Naive thymus-derived CD4-positive, alpha-beta T cell (primary cell): ENCODE measurements around the gene PTS. TPM values are rescaled to one million over a fixed set of nuclear protein-coding genes. Genes with fewer than 3 reads are reported as not detected.

Experiments
- ATAC-seq: fragments of 150-1000 bp; cut with Tn5 transposase; 2 replicates; pipeline ENCODE4 v1.10.0; 2021; ENCODE audit warnings: mild to moderate bottlenecking, moderate library complexity
- CTCF ChIA-PET: fragments of 350-600 bp; sonication (Branson Sonifier 250); formaldehyde crosslinking; loops from one replicate; lab custom pipeline; 2021; ENCODE audit warnings: antibody characterized with exemption; lab: Charles Lee
- POLR2A ChIA-PET: fragments of 350-600 bp; sonication (Branson Sonifier 250); formaldehyde crosslinking; loops from one replicate; lab custom pipeline; 2021; ENCODE audit warnings: antibody characterized with exemption, inconsistent platforms; lab: Charles Lee
- DNase-seq, 9 donors: peaks; one replicate each; pipeline versions ENCODE4 v3.0.0 to v3.0.0-alpha.2; 2020 to 2022; ENCODE audit warnings: mixed read lengths in 1 of 9
- H3K27ac ChIP-seq: one replicate; pipeline ENCODE4 v1.7.0; 2013; ENCODE audit warnings: mild to moderate bottlenecking, low read depth, low read length, moderate library complexity
- H3K27me3 ChIP-seq, 2 donors: one replicate each; pipeline ENCODE4 v1.7.0; 2013; ENCODE audit warnings: low read length in 2 of 2, mild to moderate bottlenecking in 2 of 2, moderate library complexity in 2 of 2; ENCODE audit not compliant: control insufficient read depth in 2 of 2, insufficient read depth in 2 of 2
- H3K36me3 ChIP-seq, 3 experiments: 1 replicate in 2 of 3; 2 replicates in 1 of 3; pipeline ENCODE4 v1.7.0; 2013; ENCODE audit warnings: low read length in 3 of 3, mild to moderate bottlenecking in 3 of 3, moderate library complexity in 1 of 3; ENCODE audit not compliant: insufficient read depth in 3 of 3, control insufficient read depth in 2 of 3
- H3K4me1 ChIP-seq, 2 donors: one replicate each; pipeline ENCODE4 v1.7.0; 2013; ENCODE audit warnings: low read length in 2 of 2, mild to moderate bottlenecking in 2 of 2, moderate library complexity in 1 of 2; ENCODE audit not compliant: control insufficient read depth in 2 of 2, insufficient read depth in 2 of 2
- H3K4me3 ChIP-seq: 2 replicates; pipeline ENCODE4 v1.7.0; 2013; ENCODE audit warnings: mild to moderate bottlenecking, low read length
- H3K9me3 ChIP-seq, 3 experiments: 1 replicate in 2 of 3; 2 replicates in 1 of 3; pipeline ENCODE4 v1.7.0; 2013; ENCODE audit warnings: low read length in 3 of 3; ENCODE audit not compliant: control insufficient read depth in 2 of 3
- H3K27ac Mint-ChIP-seq, 9 donors: one replicate each; pipeline ENCODE4 v1.8.0; 2020 to 2022; ENCODE audit warnings: mixed read lengths in 9 of 9, mild to moderate bottlenecking in 8 of 9, moderate library complexity in 5 of 9, inconsistent platforms in 2 of 9
- H3K27me3 Mint-ChIP-seq, 5 donors: one replicate each; pipeline ENCODE4 v1.8.0; 2021 to 2022; ENCODE audit warnings: mixed read lengths in 5 of 5, mild to moderate bottlenecking in 1 of 5
- H3K36me3 Mint-ChIP-seq, 5 donors: one replicate each; pipeline ENCODE4 v1.8.0; 2020 to 2022; ENCODE audit warnings: mixed read lengths in 5 of 5, mild to moderate bottlenecking in 3 of 5, inconsistent platforms in 1 of 5
- H3K4me1 Mint-ChIP-seq, 7 donors: one replicate each; pipeline ENCODE4 v1.8.0; 2020 to 2022; ENCODE audit warnings: mixed read lengths in 7 of 7, mild to moderate bottlenecking in 3 of 7, inconsistent platforms in 1 of 7
- H3K4me3 Mint-ChIP-seq, 10 donors: one replicate each; pipeline ENCODE4 v1.8.0; 2020 to 2022; ENCODE audit warnings: mild to moderate bottlenecking in 10 of 10, mixed read lengths in 10 of 10, moderate library complexity in 6 of 10, inconsistent platforms in 2 of 10
- H3K9me3 Mint-ChIP-seq, 11 donors: one replicate each; pipeline ENCODE4 v1.8.0; 2020 to 2022; ENCODE audit warnings: mixed read lengths in 11 of 11, mild to moderate bottlenecking in 4 of 11, inconsistent platforms in 1 of 11, moderate library complexity in 1 of 11
- intact Hi-C, 2 donors: fragments of 100-400 bp; cut with micrococcal nuclease; formaldehyde crosslinking; loops; one replicate each; pipeline ENCODE4 v1.15.1; 2023
- polyA plus RNA-seq, 2 donors: library from polyadenylated mRNA; unstranded; fragments of 300-500 nt; fragmentation: Illumina TruSeq; gene quantifications; one replicate each; pipeline ENCODE4 v1.2.3, GENCODE V29; 2021
- total RNA-seq, 6 experiments: library from RNA in 5 of 6; stranded (reverse) in 5 of 6; gene quantifications; 1 replicate in 5 of 6; 2 replicates in 1 of 6; pipeline ENCODE4 v1.2.3 and lab custom pipeline; 2021 to 2026

PTS gene
- total and polyA plus RNA-seq, 7 experiments from 2014 or later, result 3.7 to 71.3 (median 23.1) TPM

DNA sequence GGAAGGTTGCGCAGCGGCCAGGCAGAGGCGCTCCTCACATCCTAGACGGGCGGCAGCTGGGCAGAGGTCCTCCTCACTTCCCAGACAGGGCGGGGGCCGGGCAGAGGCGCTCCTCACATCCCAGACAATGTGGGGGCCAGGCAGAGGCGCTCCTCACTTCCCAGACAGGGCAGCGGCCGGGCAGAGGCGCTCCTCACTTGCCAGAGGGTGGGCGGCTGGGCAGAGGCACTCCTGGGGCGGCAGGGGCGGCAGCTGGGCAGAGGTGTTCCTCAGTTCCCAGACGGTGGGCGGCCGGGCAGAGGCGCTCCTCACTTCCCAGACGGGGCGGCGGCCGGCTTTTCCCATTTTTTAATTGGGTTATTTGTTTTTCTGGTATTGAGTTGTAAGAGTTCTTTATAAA, 20.2 kb upstream of the PTS start:
- DNase-seq (no peak), ATAC-seq (no peak)
- H3K4me3 Mint-ChIP-seq, result no peak overlapping the region
- Histone ChIP-seq H3K27ac (no peak overlapping the region), H3K4me1 (no peaks in the 10 kb centered on the region), H3K4me3 (no peak overlapping the region), H3K27me3 (no peaks in the 10 kb centered on the region), H3K9me3 (no peaks in the 10 kb centered on the region), H3K36me3 (no peaks in the 10 kb centered on the region)
- intact Hi-C loops, result no loop called here
- peaks cover 0 to 33% (median 4%) of the 10 kb centered on the region in 5 donors for H3K27me3 Mint-ChIP-seq
- H3K36me3 Mint-ChIP-seq, result peaks cover 0 to 6% (median 0%) of the 10 kb centered on the region in 5 donors
- no peaks in the 10 kb centered on the region for H3K9me3 Mint-ChIP-seq
- H3K27ac Mint-ChIP-seq, result no peak overlapping the region
- ChIA-PET POLR2A (no interaction called here), CTCF (no interaction called here)
- H3K4me1 Mint-ChIP-seq, result peaks cover 0 to 2% (median 0%) of the 10 kb centered on the region in 7 donors

DNA sequence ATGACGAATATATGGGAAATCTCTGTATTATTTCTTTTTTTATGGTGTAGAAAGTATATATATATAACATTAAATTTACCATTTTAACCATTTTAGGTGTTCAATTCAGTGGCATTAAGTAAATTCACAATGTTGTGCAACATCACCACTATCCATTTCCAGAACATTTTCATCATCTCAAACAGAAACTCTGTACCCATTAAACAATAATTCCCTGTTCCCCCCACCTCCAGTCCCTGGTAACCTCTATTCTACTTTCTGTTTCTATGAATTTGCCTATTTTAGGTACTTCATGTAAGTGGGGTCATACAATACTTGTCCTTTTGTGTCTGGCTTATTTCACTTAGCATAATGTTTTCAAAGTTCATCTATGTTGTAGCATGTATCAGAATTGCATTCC, 15.3 kb upstream of the PTS start:
- no peaks in the 10 kb centered on the region for H3K36me3 ChIP-seq
- ChIA-PET CTCF (no interaction called here), POLR2A (no interaction called here)
- no peaks in the 10 kb centered on the region for H3K4me1 ChIP-seq
- Mint-ChIP-seq H3K27me3 (peaks cover 0 to 42% (median 4%) of the 10 kb centered on the region in 5 donors), H3K9me3 (no peaks in the 10 kb centered on the region), H3K4me1 (peaks cover 0 to 12% (median 11%) of the 10 kb centered on the region in 7 donors), H3K27ac (no peak overlapping the region), H3K4me3 (no peak overlapping the region), H3K36me3 (peaks cover 0 to 6% (median 0%) of the 10 kb centered on the region in 5 donors)
- H3K27ac ChIP-seq, result no peak overlapping the region
- H3K4me3 ChIP-seq, result no peak overlapping the region
- intact Hi-C loops, result no loop called here
- no peaks in the 10 kb centered on the region for H3K9me3 ChIP-seq
- no peak for DNase-seq
- no peaks in the 10 kb centered on the region for H3K27me3 ChIP-seq
- ATAC-seq, result no peak

DNA sequence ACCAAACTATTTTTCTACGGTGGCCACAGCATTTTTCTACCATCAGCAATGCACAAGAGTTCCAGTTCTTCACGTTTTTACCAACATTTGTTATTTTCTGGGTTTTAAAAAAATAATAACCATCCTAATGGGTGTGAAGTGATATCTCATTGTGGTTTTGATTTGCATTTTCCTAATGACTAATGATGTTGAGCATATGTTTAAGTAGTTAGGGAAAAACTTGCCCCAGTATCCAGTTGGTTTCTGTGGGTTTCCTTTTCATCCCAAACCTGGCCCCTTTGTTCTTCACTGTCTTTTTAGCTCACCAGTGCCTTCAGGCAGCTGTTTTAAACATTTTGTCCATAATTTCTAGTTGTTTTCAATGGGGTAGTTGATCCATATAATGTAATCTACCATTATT, 14.7 kb upstream of the PTS start:
- intact Hi-C loops, result no loop called here
- CTCF ChIA-PET, result no interaction called here

DNA sequence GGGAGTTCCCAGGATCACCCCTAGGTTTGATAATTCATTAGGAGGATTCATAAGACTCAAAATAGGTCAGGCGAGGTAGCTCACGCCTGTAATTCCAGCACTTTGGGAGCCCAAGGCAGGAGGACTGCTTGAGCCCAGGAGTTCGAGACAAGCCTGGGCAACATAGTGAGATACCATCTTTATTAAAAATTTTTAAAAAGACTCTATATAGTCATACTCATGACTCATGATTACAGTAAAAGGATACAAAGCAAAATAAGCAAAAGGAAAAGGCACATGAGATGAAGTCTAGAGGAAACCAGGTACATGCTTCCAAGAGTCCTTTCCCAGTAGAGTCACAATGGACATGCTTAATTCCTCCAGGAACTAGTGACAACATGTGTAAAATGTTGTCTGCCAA, 13.9 kb upstream of the PTS start:
- intact Hi-C loops, result no loop called here
- H3K4me3 ChIP-seq, result no peak overlapping the region
- H3K27me3 ChIP-seq, result no peaks in the 10 kb centered on the region
- CTCF ChIA-PET, result no interaction called here
- H3K4me1 Mint-ChIP-seq, result peaks cover 0 to 12% (median 11%) of the 10 kb centered on the region in 7 donors
- no peak for ATAC-seq
- H3K36me3 ChIP-seq, result no peaks in the 10 kb centered on the region
- POLR2A ChIA-PET, result no interaction called here
- H3K9me3 Mint-ChIP-seq, result no peaks in the 10 kb centered on the region
- no peaks in the 10 kb centered on the region for H3K9me3 ChIP-seq
- no peak overlapping the region for H3K27ac Mint-ChIP-seq
- no peaks in the 10 kb centered on the region for H3K36me3 Mint-ChIP-seq
- no peak overlapping the region for H3K27ac ChIP-seq
- no peak for DNase-seq
- peaks cover 0 to 35% (median 4%) of the 10 kb centered on the region in 5 donors for H3K27me3 Mint-ChIP-seq
- no peaks in the 10 kb centered on the region for H3K4me1 ChIP-seq
- no peak overlapping the region for H3K4me3 Mint-ChIP-seq

More for the DNA sequence above, 14.7 kb upstream of the PTS start:
- POLR2A ChIA-PET, result no interaction called here
- no peak for ATAC-seq
- Mint-ChIP-seq H3K36me3 (peaks cover 0 to 5% (median 0%) of the 10 kb centered on the region in 5 donors), H3K9me3 (no peaks in the 10 kb centered on the region), H3K4me3 (peak overlapping the region in 1 of 10 donors; percentile 29), H3K27me3 (peaks cover 0 to 41% (median 4%) of the 10 kb centered on the region in 5 donors), H3K27ac (no peak overlapping the region), H3K4me1 (peaks cover 0 to 12% (median 11%) of the 10 kb centered on the region in 7 donors)
- Histone ChIP-seq H3K27me3 (no peaks in the 10 kb centered on the region), H3K36me3 (no peaks in the 10 kb centered on the region), H3K4me3 (no peak overlapping the region), H3K27ac (no peak overlapping the region), H3K4me1 (no peaks in the 10 kb centered on the region), H3K9me3 (no peaks in the 10 kb centered on the region)
- no peak for DNase-seq

DNA sequence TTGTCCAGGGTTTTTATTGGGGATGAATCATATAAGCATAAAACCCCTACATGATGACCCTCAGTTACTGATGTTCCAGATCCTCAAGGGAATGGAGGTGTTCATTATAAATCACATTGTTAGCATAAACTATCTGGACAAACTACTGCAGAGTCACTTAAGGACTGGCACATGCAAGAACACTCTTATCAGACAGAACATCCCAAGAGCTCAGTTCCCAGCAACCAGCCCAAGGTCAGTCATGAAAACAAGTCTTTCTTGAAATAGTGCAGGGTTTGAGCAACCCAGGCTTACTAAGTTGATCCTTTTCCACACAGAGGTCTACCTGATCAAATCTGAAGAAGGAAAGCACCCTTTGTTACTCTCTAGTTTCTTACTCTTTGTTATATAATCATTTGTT, 13.5 kb upstream of the PTS start:
- Histone ChIP-seq H3K9me3 (no peaks in the 10 kb centered on the region), H3K36me3 (no peaks in the 10 kb centered on the region), H3K4me3 (no peak overlapping the region), H3K27ac (no peak overlapping the region), H3K4me1 (no peaks in the 10 kb centered on the region), H3K27me3 (no peaks in the 10 kb centered on the region)
- Mint-ChIP-seq H3K27me3 (peaks cover 0 to 32% (median 4%) of the 10 kb centered on the region in 5 donors), H3K4me3 (no peak overlapping the region), H3K9me3 (no peaks in the 10 kb centered on the region), H3K36me3 (no peaks in the 10 kb centered on the region), H3K27ac (no peak overlapping the region), H3K4me1 (peaks cover 0 to 12% (median 11%) of the 10 kb centered on the region in 7 donors)
- ATAC-seq (no peak), DNase-seq (no peak)
- CTCF ChIA-PET, result no interaction called here
- intact Hi-C loops, result no loop called here
- POLR2A ChIA-PET, result no interaction called here

DNA sequence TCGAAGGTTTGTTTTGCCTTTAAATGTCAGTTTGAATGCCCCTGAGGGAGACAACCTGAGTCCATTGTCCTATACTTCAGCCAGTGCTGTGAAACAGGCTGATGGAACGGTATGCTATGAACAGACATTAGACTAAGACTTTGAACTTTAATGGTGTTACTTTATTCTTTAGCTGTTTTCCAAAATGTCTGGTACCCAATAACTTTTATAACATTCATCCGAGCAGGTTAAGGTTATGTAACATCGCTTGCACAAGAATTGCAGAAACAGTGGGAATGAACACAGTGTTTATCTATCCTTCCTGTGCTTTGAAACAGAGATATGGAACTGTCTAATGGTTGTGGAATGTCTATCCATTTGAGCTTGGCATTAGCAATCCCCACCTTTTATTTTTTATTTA, 12.5 kb upstream of the PTS start:
- no peak overlapping the region for H3K27ac ChIP-seq
- H3K27me3 ChIP-seq, result no peaks in the 10 kb centered on the region
- Mint-ChIP-seq H3K4me1 (peaks cover 0 to 12% (median 11%) of the 10 kb centered on the region in 7 donors), H3K36me3 (no peaks in the 10 kb centered on the region), H3K27ac (no peak overlapping the region), H3K9me3 (no peaks in the 10 kb centered on the region), H3K27me3 (peaks cover 0 to 26% (median 4%) of the 10 kb centered on the region in 5 donors), H3K4me3 (no peak overlapping the region)
- ChIA-PET POLR2A (no interaction called here), CTCF (interaction anchor here (1.6 to 1.8 kb wide), 2 partner anchors 9 to 66 kb away, joined by 4 to 6 read pairs; no protein-coding TSS in a partner anchor)
- intact Hi-C loops, result no loop called here
- no peak for DNase-seq
- H3K4me1 ChIP-seq, result no peaks in the 10 kb centered on the region
- no peaks in the 10 kb centered on the region for H3K9me3 ChIP-seq
- H3K4me3 ChIP-seq, result no peak overlapping the region
- H3K36me3 ChIP-seq, result no peaks in the 10 kb centered on the region
- ATAC-seq, result no peak

DNA sequence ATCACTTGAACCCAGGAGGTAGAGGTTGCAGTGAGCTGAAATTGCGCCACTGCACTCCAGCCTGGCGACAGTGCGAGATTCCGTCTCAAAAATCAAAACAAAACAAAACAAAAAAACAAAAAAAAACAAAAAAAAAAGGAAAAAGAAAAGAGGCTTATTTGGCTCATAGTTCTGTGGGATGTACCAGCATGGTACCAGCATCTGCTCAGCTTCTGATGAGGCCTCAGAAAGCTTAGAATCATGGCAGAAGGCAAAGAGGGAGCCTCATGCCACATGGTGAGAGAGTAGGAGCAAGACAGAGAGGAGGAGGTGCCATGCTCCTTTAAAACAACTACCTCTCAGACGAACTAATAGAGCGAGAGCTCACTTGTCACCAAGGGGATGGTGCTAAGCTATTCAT, 10.6 kb upstream of the PTS start:
- no peaks in the 10 kb centered on the region for H3K9me3 Mint-ChIP-seq
- H3K4me1 Mint-ChIP-seq, result peaks cover 0 to 23% (median 11%) of the 10 kb centered on the region in 7 donors
- peaks cover 0 to 11% (median 0%) of the 10 kb centered on the region in 5 donors for H3K27me3 Mint-ChIP-seq
- Histone ChIP-seq H3K4me1 (no peaks in the 10 kb centered on the region), H3K4me3 (no peak overlapping the region), H3K27me3 (no peaks in the 10 kb centered on the region), H3K9me3 (no peaks in the 10 kb centered on the region), H3K36me3 (no peaks in the 10 kb centered on the region), H3K27ac (no peak overlapping the region)
- no peak overlapping the region for H3K4me3 Mint-ChIP-seq
- H3K36me3 Mint-ChIP-seq, result no peaks in the 10 kb centered on the region
- intact Hi-C loops, result loop anchor here (5.0 kb wide), 3 partner anchors 283 to 1582 kb away; no protein-coding TSS in a partner anchor
- no peak for DNase-seq
- H3K27ac Mint-ChIP-seq, result no peak overlapping the region
- ChIA-PET POLR2A (no interaction called here), CTCF (interaction anchor here (0.6 to 1.2 kb wide), 2 partner anchors 67 to 900 kb away, joined by 3 to 4 read pairs; no protein-coding TSS in a partner anchor)
- ATAC-seq, result no peak
